Measurements from ENCODE around the gene PLB1.

Gene PLB1

GRCh38 chr2:28620291-28620793, 124.5 kb downstream of the PLB1 start:
- no peaks in the 10 kb centered on the region for H3K9me3 Mint-ChIP-seq
- peak overlapping the region; percentile 95 to 96 for H3K27ac Mint-ChIP-seq
- H3K4me3 Mint-ChIP-seq, result peak overlapping the region; percentile 7 to 73
- DNase-seq, result no peak
- H3K4me1 Mint-ChIP-seq, result no peaks in the 10 kb centered on the region
- ATAC-seq, result no peak
- no peaks in the 10 kb centered on the region for H3K27me3 Mint-ChIP-seq

GRCh38 chr2:28620801-28621171, 124.9 kb downstream of the PLB1 start:
- H3K4me3 Mint-ChIP-seq, result peak overlapping the region; percentile 73 to 78
- no peaks in the 10 kb centered on the region for H3K9me3 Mint-ChIP-seq
- DNase-seq (no peak), ATAC-seq (no peak)
- no peaks in the 10 kb centered on the region for H3K27me3 Mint-ChIP-seq
- H3K4me1 Mint-ChIP-seq, result no peaks in the 10 kb centered on the region
- peak overlapping the region; percentile 95 to 96 for H3K27ac Mint-ChIP-seq

GRCh38 chr2:28621172-28622100, 125.6 kb downstream of the PLB1 start:
- DNase-seq, result peak in 1 of 2 donors; percentile 61
- Mint-ChIP-seq H3K9me3 (no peaks in the 10 kb centered on the region), H3K27ac (peak overlapping the region; percentile 92 to 96), H3K4me1 (no peaks in the 10 kb centered on the region), H3K27me3 (no peaks in the 10 kb centered on the region), H3K4me3 (peak overlapping the region; percentile 73 to 78)
- ATAC-seq, result peak; percentile 36

- no peaks in the 10 kb centered on the region for H3K4me1 Mint-ChIP-seq
- no peaks in the 10 kb centered on the region for H3K27me3 Mint-ChIP-seq
- ATAC-seq, result no peak
- no peaks in the 10 kb centered on the region for H3K9me3 Mint-ChIP-seq
- H3K27ac Mint-ChIP-seq, result peak overlapping the region in 1 of 2 donors; percentile 96
- H3K4me3 Mint-ChIP-seq, result peak overlapping the region; percentile 73 to 78
- no peak for DNase-seq
Measured at GRCh38 chr2:28622101-28622499, 126.2 kb downstream of the PLB1 start.

- peak overlapping the region in 1 of 2 donors; percentile 72 for H3K27ac Mint-ChIP-seq
- H3K9me3 Mint-ChIP-seq, result no peaks in the 10 kb centered on the region
- DNase-seq (no peak), ATAC-seq (no peak)
- no peaks in the 10 kb centered on the region for H3K27me3 Mint-ChIP-seq
- peak overlapping the region; percentile 72 to 78 for H3K4me3 Mint-ChIP-seq
- H3K4me1 Mint-ChIP-seq, result no peaks in the 10 kb centered on the region
Measured at GRCh38 chr2:28623582-28624405, 127.9 kb downstream of the PLB1 start.

- Mint-ChIP-seq H3K27ac (peak overlapping the region; percentile 1 to 72), H3K4me1 (no peaks in the 10 kb centered on the region), H3K27me3 (no peaks in the 10 kb centered on the region), H3K4me3 (peak overlapping the region; percentile 72 to 78), H3K9me3 (no peaks in the 10 kb centered on the region)
- no peak for ATAC-seq
- no peak for DNase-seq
Measured at GRCh38 chr2:28624436-28624792, 128.6 kb downstream of the PLB1 start.

GRCh38 chr2:28624793-28625701, 129.2 kb downstream of the PLB1 start:
- H3K9me3 Mint-ChIP-seq, result no peaks in the 10 kb centered on the region

GRCh38 chr2:28626376-28626775, 130.5 kb downstream of the PLB1 start:
- DNase-seq (no peak), ATAC-seq (no peak)
- H3K27me3 Mint-ChIP-seq, result no peaks in the 10 kb centered on the region
- no peaks in the 10 kb centered on the region for H3K4me1 Mint-ChIP-seq
- H3K9me3 Mint-ChIP-seq, result no peaks in the 10 kb centered on the region
- H3K27ac Mint-ChIP-seq, result peak overlapping the region in 1 of 2 donors; percentile 37
- peak overlapping the region in 1 of 2 donors; percentile 28 for H3K4me3 Mint-ChIP-seq

More at GRCh38 chr2:28624793-28625701, 129.2 kb downstream of the PLB1 start:
- Mint-ChIP-seq H3K27me3 (no peaks in the 10 kb centered on the region), H3K4me1 (no peaks in the 10 kb centered on the region), H3K4me3 (peak overlapping the region; percentile 72 to 78), H3K27ac (peak overlapping the region; percentile 72 to 98)
- peak; percentile 93 for ATAC-seq
- peak; percentile 68 to 95 for DNase-seq

- H3K4me1 Mint-ChIP-seq, result no peaks in the 10 kb centered on the region
- H3K9me3 Mint-ChIP-seq, result no peaks in the 10 kb centered on the region
- peak overlapping the region in 1 of 2 donors; percentile 8 for H3K4me3 Mint-ChIP-seq
- ATAC-seq (no peak), DNase-seq (no peak)
- H3K27ac Mint-ChIP-seq, result peak overlapping the region; percentile 15 to 91
- no peaks in the 10 kb centered on the region for H3K27me3 Mint-ChIP-seq
Measured at GRCh38 chr2:28626891-28627421, 131.1 kb downstream of the PLB1 start.

- Mint-ChIP-seq H3K27ac (peak overlapping the region; percentile 15 to 91), H3K4me3 (peak overlapping the region; percentile 39 to 48), H3K27me3 (no peaks in the 10 kb centered on the region), H3K9me3 (no peaks in the 10 kb centered on the region), H3K4me1 (no peaks in the 10 kb centered on the region)
- DNase-seq (no peak), ATAC-seq (no peak)
Measured at GRCh38 chr2:28627722-28628480, 132.0 kb downstream of the PLB1 start.

- Mint-ChIP-seq H3K27ac (no peak overlapping the region), H3K27me3 (no peaks in the 10 kb centered on the region), H3K4me1 (no peaks in the 10 kb centered on the region), H3K9me3 (no peaks in the 10 kb centered on the region), H3K4me3 (no peak overlapping the region)
- ATAC-seq (no peak), DNase-seq (no peak)
Measured at GRCh38 chr2:28628506-28628905, 132.6 kb downstream of the PLB1 start.

- no peak overlapping the region for H3K4me3 Mint-ChIP-seq
- H3K4me1 Mint-ChIP-seq, result no peaks in the 10 kb centered on the region
- no peaks in the 10 kb centered on the region for H3K27me3 Mint-ChIP-seq
- no peaks in the 10 kb centered on the region for H3K9me3 Mint-ChIP-seq
- DNase-seq (no peak), ATAC-seq (no peak)
- H3K27ac Mint-ChIP-seq, result no peak overlapping the region
Measured at GRCh38 chr2:28628987-28629386, 133.1 kb downstream of the PLB1 start.

GRCh38 chr2:28629910-28630309, 134.1 kb downstream of the PLB1 start:
- H3K27me3 Mint-ChIP-seq, result no peaks in the 10 kb centered on the region
- no peak overlapping the region for H3K27ac Mint-ChIP-seq
- ATAC-seq (no peak), DNase-seq (no peak)
- no peaks in the 10 kb centered on the region for H3K4me1 Mint-ChIP-seq
- no peak overlapping the region for H3K4me3 Mint-ChIP-seq
- H3K9me3 Mint-ChIP-seq, result no peaks in the 10 kb centered on the region

- Mint-ChIP-seq H3K4me3 (no peak overlapping the region), H3K9me3 (no peaks in the 10 kb centered on the region), H3K4me1 (no peaks in the 10 kb centered on the region), H3K27me3 (no peaks in the 10 kb centered on the region), H3K27ac (peak overlapping the region in 1 of 2 donors; percentile 31)
- ATAC-seq (no peak), DNase-seq (no peak)
Measured at GRCh38 chr2:28630341-28630740, 134.5 kb downstream of the PLB1 start.

All from stimulated activated naive CD8-positive, alpha-beta T cell treated with anti-CD3 and anti-CD28 coated beads, Interleukin-15, amount 100 ng/mL, for 72 hours (primary cell).